Fibroblast of lung (primary cell): ENCODE data around the gene CAMTA1. TPM values are rescaled to one million over a fixed set of nuclear protein-coding genes. Genes with fewer than 3 reads are reported as not detected.
A peak's percentile ranks its signal among the peaks of the same experiment; 100 is the strongest.

Source experiments
- DNase-seq, 2 donors: peaks; one replicate each; pipeline versions ENCODE4 v3.0.0 to v3.0.0-alpha.2; 2010; ENCODE audit warnings: low read depth in 2 of 2
- H2AFZ ChIP-seq: 2 replicates; pipeline ENCODE4 v1.5.1; 2012; ENCODE audit warnings: low read length, control low read depth, inconsistent platforms
- H3K27ac ChIP-seq: 2 replicates; pipeline ENCODE4 v1.5.1; 2011; ENCODE audit warnings: low read length, control low read depth; ENCODE audit not compliant: insufficient read depth
- H3K27me3 ChIP-seq: 2 replicates; pipeline ENCODE4 v1.5.1; 2011; ENCODE audit warnings: mild to moderate bottlenecking, low read length; ENCODE audit not compliant: control insufficient read depth, insufficient read depth
- H3K36me3 ChIP-seq: 2 replicates; pipeline ENCODE4 v1.5.1; 2011; ENCODE audit warnings: low read length; ENCODE audit not compliant: control insufficient read depth, insufficient read depth
- H3K4me1 ChIP-seq: 2 replicates; pipeline ENCODE4 v1.5.1; 2011; ENCODE audit warnings: low read length; ENCODE audit not compliant: control insufficient read depth, insufficient read depth; ENCODE audit errors: extremely low read depth
- H3K4me2 ChIP-seq: 2 replicates; pipeline ENCODE4 v1.5.1; 2011; ENCODE audit warnings: low read length, control low read depth; ENCODE audit not compliant: insufficient read depth; ENCODE audit errors: extremely low read depth
- H3K4me3 ChIP-seq, 4 experiments: fragments of 200-600 bp in 1 of 4; sonication (generic) in 1 of 4; replicated peaks in 1 of 4; 2 replicates each; pipeline ENCODE4 v1.5.1; 2011 to 2016; ENCODE audit warnings: low read length in 4 of 4, low read depth in 3 of 4, mild to moderate bottlenecking in 3 of 4, control low read depth in 2 of 4, inconsistent platforms in 1 of 4, mixed read lengths in 1 of 4; ENCODE audit not compliant: insufficient read depth in 1 of 4; ENCODE audit errors: control extremely low read depth in 1 of 4
- H3K79me2 ChIP-seq: 2 replicates; pipeline ENCODE4 v1.5.1; 2012; ENCODE audit warnings: mild to moderate bottlenecking, low read length, inconsistent platforms; ENCODE audit not compliant: control insufficient read depth, insufficient read depth
- H3K9ac ChIP-seq: 2 replicates; pipeline ENCODE4 v1.5.1; 2011; ENCODE audit warnings: mild to moderate bottlenecking, low read length, control low read depth; ENCODE audit not compliant: insufficient read depth
- H3K9me3 ChIP-seq: 2 replicates; pipeline ENCODE4 v1.5.1; 2012; ENCODE audit warnings: low read depth, low read length; ENCODE audit not compliant: control insufficient read depth, insufficient read depth
- H4K20me1 ChIP-seq: 2 replicates; pipeline ENCODE4 v1.5.1; 2011; ENCODE audit warnings: low read length; ENCODE audit not compliant: control insufficient read depth, insufficient read depth; ENCODE audit errors: extremely low read depth
- EZH2 ChIP-seq: IDR thresholded peaks from 2 replicates; pipeline ENCODE4 v1.5.1; 2012; ENCODE audit warnings: low read length, control low read depth, mild to moderate bottlenecking; ENCODE audit errors: missing control alignments
- polyA plus RNA-seq, 2 donors: library from polyadenylated mRNA; depleted of rRNA in 1 of 2; stranded (reverse) in 1 of 2; unstranded in 1 of 2; fragments of >200 nt; gene quantifications; 2 replicates each; pipeline ENCODE4 v1.2.1, GENCODE V29; 2011 to 2012; ENCODE audit warnings: missing spikeins in 1 of 2
- total RNA-seq: library from RNA; depleted of rRNA; stranded (reverse); fragments of >200 nt; gene quantifications from 2 replicates; pipeline ENCODE4 v1.2.1, GENCODE V29; 2014
- TF ChIP-seq, protein P1 (sequence below), 2 donors: IDR thresholded peaks in 1 of 2; conservative IDR thresholded peaks in 1 of 2; 1 replicate in 1 of 2; 2 replicates in 1 of 2; pipeline ENCODE4 v1.5.1; 2011 to 2012; ENCODE audit warnings: low read length in 2 of 2, control low read depth in 1 of 2, inconsistent platforms in 1 of 2, low read depth in 1 of 2, mild to moderate bottlenecking in 1 of 2

The CAMTA1 gene
- total and polyA plus RNA-seq, 2 donors (not counting 1 experiment from before 2014, with no cell fraction given), result 47.6 to 86.0 TPM

DNA sequence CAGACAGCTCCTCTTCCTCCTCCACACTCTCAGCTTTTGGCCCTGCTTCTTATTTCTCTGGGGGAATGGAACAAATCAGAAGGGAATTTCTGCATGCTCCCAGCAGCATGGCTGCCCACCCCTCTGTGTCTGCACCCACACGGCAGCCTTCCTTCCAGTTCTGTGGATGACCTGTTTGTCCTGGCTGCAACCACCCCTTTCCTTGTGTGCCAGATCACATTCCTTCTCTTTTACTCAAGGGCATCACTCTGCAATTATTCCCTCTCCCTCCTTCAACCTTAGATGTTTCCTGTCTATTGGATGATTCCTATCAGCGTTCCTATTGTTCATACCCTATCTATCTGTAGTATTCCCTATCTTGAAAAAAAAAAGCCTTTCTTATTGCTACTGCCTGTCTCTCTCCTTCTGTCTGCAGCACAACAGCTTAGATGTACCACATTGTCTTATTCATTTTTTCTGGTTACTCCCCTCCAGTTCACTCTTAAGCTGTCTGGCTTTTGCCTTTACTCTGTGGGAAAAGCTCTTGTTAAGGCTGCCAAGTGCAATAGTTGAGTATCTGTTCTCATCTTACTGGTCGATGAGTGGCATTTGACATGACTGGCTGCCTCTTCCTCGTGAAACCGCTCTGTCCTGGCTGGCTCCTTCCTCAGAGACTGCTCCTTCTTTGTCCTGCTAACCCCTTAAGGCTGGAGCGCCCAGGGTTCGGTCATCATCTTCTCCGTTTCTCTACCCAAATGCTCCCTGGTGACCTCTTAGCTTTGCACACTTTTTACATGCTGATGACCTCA, 351.1 kb downstream of the CAMTA1 start:
- no peaks in the 10 kb centered on the region for H4K20me1 ChIP-seq
- H3K9ac ChIP-seq, result no peak overlapping the region
- H3K9me3 ChIP-seq, result no peaks in the 10 kb centered on the region
- no peaks in the 10 kb centered on the region for H3K79me2 ChIP-seq
- H3K4me1 ChIP-seq, result no peaks in the 10 kb centered on the region
- no peak overlapping the region for H3K4me2 ChIP-seq
- TF ChIP-seq, protein P1, sequence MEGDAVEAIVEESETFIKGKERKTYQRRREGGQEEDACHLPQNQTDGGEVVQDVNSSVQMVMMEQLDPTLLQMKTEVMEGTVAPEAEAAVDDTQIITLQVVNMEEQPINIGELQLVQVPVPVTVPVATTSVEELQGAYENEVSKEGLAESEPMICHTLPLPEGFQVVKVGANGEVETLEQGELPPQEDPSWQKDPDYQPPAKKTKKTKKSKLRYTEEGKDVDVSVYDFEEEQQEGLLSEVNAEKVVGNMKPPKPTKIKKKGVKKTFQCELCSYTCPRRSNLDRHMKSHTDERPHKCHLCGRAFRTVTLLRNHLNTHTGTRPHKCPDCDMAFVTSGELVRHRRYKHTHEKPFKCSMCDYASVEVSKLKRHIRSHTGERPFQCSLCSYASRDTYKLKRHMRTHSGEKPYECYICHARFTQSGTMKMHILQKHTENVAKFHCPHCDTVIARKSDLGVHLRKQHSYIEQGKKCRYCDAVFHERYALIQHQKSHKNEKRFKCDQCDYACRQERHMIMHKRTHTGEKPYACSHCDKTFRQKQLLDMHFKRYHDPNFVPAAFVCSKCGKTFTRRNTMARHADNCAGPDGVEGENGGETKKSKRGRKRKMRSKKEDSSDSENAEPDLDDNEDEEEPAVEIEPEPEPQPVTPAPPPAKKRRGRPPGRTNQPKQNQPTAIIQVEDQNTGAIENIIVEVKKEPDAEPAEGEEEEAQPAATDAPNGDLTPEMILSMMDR (conservative IDR thresholded peaks at IDR 0.05 in 1 of 2, IDR thresholded peaks at IDR 0.05 in 1 of 2; ENCODE audit: low read depth in 1 of 2, low read length in 2 of 2), result no peak
- TF ChIP-seq EZH2, result no peak
- no peaks in the 10 kb centered on the region for H3K36me3 ChIP-seq
- no peak overlapping the region for H3K4me3 ChIP-seq
- H3K27ac ChIP-seq, result no peak overlapping the region
- no peak overlapping the region for H2AFZ ChIP-seq
- peak in 1 of 2 donors; percentile 72 for DNase-seq
- H3K27me3 ChIP-seq, result no peaks in the 10 kb centered on the region

DNA sequence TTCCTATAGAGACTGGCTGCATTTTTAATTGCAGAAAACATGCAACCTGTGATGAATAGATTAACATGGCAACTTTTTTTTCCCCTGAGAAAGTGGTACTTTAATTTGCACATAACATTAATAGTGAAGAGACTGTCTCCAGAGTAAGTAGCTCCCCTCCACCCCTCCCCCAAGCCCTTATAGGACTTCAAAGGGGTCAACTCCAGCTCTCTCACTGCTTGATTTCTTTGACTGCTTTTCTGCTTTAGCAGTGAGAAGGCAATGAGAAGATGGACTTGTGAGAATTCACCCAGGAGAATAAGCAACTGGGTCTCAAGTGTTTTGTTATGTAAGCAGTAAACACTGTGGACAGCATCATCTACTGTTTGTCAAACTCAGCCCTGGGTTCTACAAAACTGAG, 355.0 kb downstream of the CAMTA1 start:
- Histone ChIP-seq H3K4me1 (no peaks in the 10 kb centered on the region), H3K27ac (no peak overlapping the region), H4K20me1 (no peaks in the 10 kb centered on the region), H2AFZ (no peak overlapping the region), H3K4me3 (no peak overlapping the region), H3K27me3 (no peaks in the 10 kb centered on the region), H3K79me2 (no peaks in the 10 kb centered on the region), H3K9me3 (no peaks in the 10 kb centered on the region), H3K4me2 (no peak overlapping the region), H3K9ac (no peak overlapping the region), H3K36me3 (no peaks in the 10 kb centered on the region)
- DNase-seq, result no peak
- TF ChIP-seq EZH2, result no peak
- TF ChIP-seq, protein P1 (conservative IDR thresholded peaks at IDR 0.05 in 1 of 2, IDR thresholded peaks at IDR 0.05 in 1 of 2; ENCODE audit: low read depth in 1 of 2, low read length in 2 of 2), result no peak

DNA sequence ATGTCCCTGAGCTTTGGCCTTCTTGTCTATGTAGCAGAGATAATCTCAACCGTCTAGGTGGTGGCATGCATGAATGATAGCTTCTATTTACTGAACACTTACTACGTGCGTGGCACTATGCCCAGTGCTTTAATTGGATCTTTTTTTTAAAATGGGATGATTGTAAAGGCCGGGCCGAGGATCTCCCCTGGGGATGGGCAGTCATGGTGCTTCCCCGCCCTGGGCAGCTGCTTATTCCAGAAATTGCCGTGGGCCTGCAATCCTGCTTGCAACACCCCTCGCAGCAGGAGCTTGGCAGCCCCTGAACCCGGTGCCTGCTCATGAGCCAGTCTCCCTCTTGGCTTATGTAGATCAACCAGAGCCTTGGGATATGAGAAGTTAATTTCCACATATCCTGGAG, 360.7 kb downstream of the CAMTA1 start:
- Histone ChIP-seq H3K36me3 (no peaks in the 10 kb centered on the region), H4K20me1 (no peaks in the 10 kb centered on the region)
- no peak for DNase-seq

More for the DNA sequence above, 360.7 kb downstream of the CAMTA1 start:
- H3K79me2 ChIP-seq, result no peaks in the 10 kb centered on the region
- H2AFZ ChIP-seq, result no peak overlapping the region
- no peaks in the 10 kb centered on the region for H3K4me1 ChIP-seq
- H3K27ac ChIP-seq, result no peak overlapping the region
- no peaks in the 10 kb centered on the region for H3K27me3 ChIP-seq
- TF ChIP-seq, protein P1 (conservative IDR thresholded peaks at IDR 0.05 in 1 of 2, IDR thresholded peaks at IDR 0.05 in 1 of 2; ENCODE audit: low read depth in 1 of 2, low read length in 2 of 2), result no peak
- TF ChIP-seq EZH2, result no peak
- no peak overlapping the region for H3K9ac ChIP-seq
- H3K9me3 ChIP-seq, result no peaks in the 10 kb centered on the region
- no peak overlapping the region for H3K4me3 ChIP-seq
- no peak overlapping the region for H3K4me2 ChIP-seq
